Trophoblast cell (in vitro differentiated cells and primary cell): ENCODE results near the gene SRGAP3.

ENCODE experiments used
- DNase-seq, 2 donors: peaks; one replicate each; pipeline ENCODE4 v3.0.0-alpha.2; 2016
- H2AFZ ChIP-seq: 2 replicates; pipeline ENCODE4 v1.6.1; 2013; ENCODE audit warnings: low read length, moderate library complexity, mild to moderate bottlenecking; ENCODE audit not compliant: insufficient read depth, poor library complexity
- H2AK5ac ChIP-seq: 2 replicates; pipeline ENCODE4 v1.6.1; 2013; ENCODE audit warnings: mild to moderate bottlenecking, low read length
- H2BK120ac ChIP-seq: 2 replicates; pipeline ENCODE4 v1.6.1; 2013; ENCODE audit warnings: low read length, mild to moderate bottlenecking, moderate library complexity; ENCODE audit not compliant: insufficient read depth, poor library complexity
- H2BK12ac ChIP-seq: 2 replicates; pipeline ENCODE4 v1.6.1; 2013; ENCODE audit warnings: mild to moderate bottlenecking, low read length, moderate library complexity
- H2BK5ac ChIP-seq: 2 replicates; pipeline ENCODE4 v1.6.1; 2013; ENCODE audit warnings: low read length, low read depth, moderate library complexity, mild to moderate bottlenecking; ENCODE audit not compliant: poor library complexity
- H3K14ac ChIP-seq: 2 replicates; pipeline ENCODE4 v1.6.1; 2013; ENCODE audit warnings: mild to moderate bottlenecking, low read length
- H3K18ac ChIP-seq: 2 replicates; pipeline ENCODE4 v1.6.1; 2013; ENCODE audit warnings: mild to moderate bottlenecking, low read length
- H3K23ac ChIP-seq: 2 replicates; pipeline ENCODE4 v1.6.1; 2013; ENCODE audit warnings: low read length
- H3K27ac ChIP-seq: 2 replicates; pipeline ENCODE4 v1.5.1; 2013; ENCODE audit warnings: low read depth, mild to moderate bottlenecking, inconsistent platforms, low read length, moderate library complexity
- H3K27me3 ChIP-seq: 2 replicates; pipeline ENCODE4 v1.6.1; 2013; ENCODE audit warnings: inconsistent platforms, mild to moderate bottlenecking, low read length, moderate library complexity; ENCODE audit not compliant: insufficient read depth
- H3K36me3 ChIP-seq, 2 experiments: 1 replicate in 1 of 2; 2 replicates in 1 of 2; pipeline ENCODE4 v1.6.1; 2013; ENCODE audit warnings: low read length in 2 of 2, mild to moderate bottlenecking in 2 of 2, moderate library complexity in 1 of 2; ENCODE audit not compliant: insufficient read depth in 2 of 2, control insufficient read depth in 1 of 2
- H3K4ac ChIP-seq: 2 replicates; pipeline ENCODE4 v1.6.1; 2013; ENCODE audit warnings: low read depth, mild to moderate bottlenecking, low read length, moderate library complexity
- H3K4me1 ChIP-seq, 2 experiments: 1 replicate in 1 of 2; 2 replicates in 1 of 2; pipeline ENCODE4 v1.6.1; 2013; ENCODE audit warnings: low read length in 2 of 2, mild to moderate bottlenecking in 2 of 2, moderate library complexity in 1 of 2; ENCODE audit not compliant: insufficient read depth in 2 of 2, control insufficient read depth in 1 of 2
- H3K4me2 ChIP-seq: 2 replicates; pipeline ENCODE4 v1.6.1; 2013; ENCODE audit warnings: inconsistent platforms, mild to moderate bottlenecking, low read length, moderate library complexity
- H3K4me3 ChIP-seq: 2 replicates; pipeline ENCODE4 v1.5.1; 2013; ENCODE audit warnings: mild to moderate bottlenecking, low read depth, low read length, inconsistent platforms
- H3K79me1 ChIP-seq: one replicate; pipeline ENCODE4 v1.6.1; 2013; ENCODE audit warnings: low read length
- H3K79me2 ChIP-seq: 2 replicates; pipeline ENCODE4 v1.6.1; 2013; ENCODE audit warnings: low read length, mild to moderate bottlenecking; ENCODE audit not compliant: control insufficient read depth, insufficient read depth, poor library complexity
- H3K9ac ChIP-seq: 2 replicates; pipeline ENCODE4 v1.6.1; 2013; ENCODE audit warnings: mild to moderate bottlenecking, low read length
- H3K9me3 ChIP-seq: 2 replicates; pipeline ENCODE4 v1.6.1; 2013; ENCODE audit warnings: low read depth, mild to moderate bottlenecking, control low read depth, inconsistent platforms, low read length; ENCODE audit not compliant: insufficient read depth
- H4K12ac ChIP-seq: 2 replicates; pipeline ENCODE4 v1.6.1; 2013; ENCODE audit warnings: low read depth, mild to moderate bottlenecking, low read length, moderate library complexity
- H4K8ac ChIP-seq: 2 replicates; pipeline ENCODE4 v1.6.1; 2013; ENCODE audit warnings: low read depth, mild to moderate bottlenecking, low read length, moderate library complexity
- H4K91ac ChIP-seq: one replicate; pipeline ENCODE4 v1.6.1; 2013; ENCODE audit warnings: low read depth, mild to moderate bottlenecking, low read length, moderate library complexity
- WGBS: extraction: QIAGEN DNeasy Blood & Tissue Kit; methylation state at CpG from one replicate; pipeline ENCODE4 v1.1.7; 2013; ENCODE audit warnings: missing lambda C conversion rate; ENCODE audit not compliant: insufficient read length, insufficient coverage; ENCODE audit errors: extremely low coverage; 5-methylcytosine and 5-hydroxymethylcytosine counted together

The SRGAP3 gene

GRCh38 chr3:9070961-9071360, 178.5 kb downstream of the SRGAP3 start:
- no peak overlapping the region for H2BK5ac ChIP-seq
- no peaks in the 10 kb centered on the region for H3K79me2 ChIP-seq
- H4K12ac ChIP-seq = no peak overlapping the region
- no peaks in the 10 kb centered on the region for H3K4me1 ChIP-seq
- H3K18ac ChIP-seq = no peak overlapping the region
- H3K27ac ChIP-seq = no peak overlapping the region
- no peak overlapping the region for H3K4ac ChIP-seq
- no peaks in the 10 kb centered on the region for H3K36me3 ChIP-seq
- no peak overlapping the region for H2BK12ac ChIP-seq
- no peak overlapping the region for H4K8ac ChIP-seq
- no peaks in the 10 kb centered on the region for H3K27me3 ChIP-seq
- H2BK120ac ChIP-seq = no peak overlapping the region
- no peak overlapping the region for H3K14ac ChIP-seq
- H4K91ac ChIP-seq = no peak overlapping the region
- no peak overlapping the region for H2AFZ ChIP-seq
- H2AK5ac ChIP-seq = no peak overlapping the region
- no peak for DNase-seq
- H3K23ac ChIP-seq = no peak overlapping the region
- H3K9me3 ChIP-seq = no peaks in the 10 kb centered on the region
- H3K79me1 ChIP-seq = no peaks in the 10 kb centered on the region
- H3K4me2 ChIP-seq = no peak overlapping the region
- no peak overlapping the region for H3K4me3 ChIP-seq
- no peak overlapping the region for H3K9ac ChIP-seq
- WGBS = no CpG with 5 or more reads among the region's 2 CpGs

GRCh38 chr3:9069971-9070370, 179.5 kb downstream of the SRGAP3 start:
- no peak overlapping the region for H3K14ac ChIP-seq
- H3K27ac ChIP-seq = no peak overlapping the region
- no peak overlapping the region for H2AK5ac ChIP-seq
- H3K4ac ChIP-seq = no peak overlapping the region
- no peak overlapping the region for H3K9ac ChIP-seq
- H4K8ac ChIP-seq = no peak overlapping the region
- H3K18ac ChIP-seq = no peak overlapping the region
- no peak overlapping the region for H2AFZ ChIP-seq
- H3K9me3 ChIP-seq = no peaks in the 10 kb centered on the region
- no peak overlapping the region for H4K12ac ChIP-seq
- no peak overlapping the region for H2BK12ac ChIP-seq
- no peaks in the 10 kb centered on the region for H3K36me3 ChIP-seq
- no peak overlapping the region for H3K4me3 ChIP-seq
- H3K27me3 ChIP-seq = no peaks in the 10 kb centered on the region
- H3K79me2 ChIP-seq = no peaks in the 10 kb centered on the region
- DNase-seq = no peak
- H3K4me1 ChIP-seq = no peaks in the 10 kb centered on the region
- H4K91ac ChIP-seq = no peak overlapping the region
- no peak overlapping the region for H2BK120ac ChIP-seq
- no peak overlapping the region for H2BK5ac ChIP-seq
- no peaks in the 10 kb centered on the region for H3K79me1 ChIP-seq
- no peak overlapping the region for H3K4me2 ChIP-seq
- no peak overlapping the region for H3K23ac ChIP-seq
- WGBS = no CpG with 5 or more reads among the region's 1 CpG

GRCh38 chr3:9068051-9068450, 181.4 kb downstream of the SRGAP3 start:
- no peak overlapping the region for H3K4me3 ChIP-seq
- no peaks in the 10 kb centered on the region for H3K36me3 ChIP-seq
- no peak overlapping the region for H2BK120ac ChIP-seq
- no peak overlapping the region for H4K8ac ChIP-seq
- H3K9ac ChIP-seq = no peak overlapping the region
- WGBS = no CpG with 5 or more reads among the region's 5 CpGs
- no peak overlapping the region for H4K91ac ChIP-seq
- H3K9me3 ChIP-seq = no peaks in the 10 kb centered on the region
- no peak overlapping the region for H3K23ac ChIP-seq
- H3K4me2 ChIP-seq = no peak overlapping the region
- H3K4me1 ChIP-seq = no peaks in the 10 kb centered on the region
- H3K27ac ChIP-seq = no peak overlapping the region
- no peak overlapping the region for H3K14ac ChIP-seq
- H3K18ac ChIP-seq = no peak overlapping the region
- no peak overlapping the region for H2AK5ac ChIP-seq
- no peak overlapping the region for H2AFZ ChIP-seq
- H2BK5ac ChIP-seq = no peak overlapping the region
- H3K27me3 ChIP-seq = no peaks in the 10 kb centered on the region
- H2BK12ac ChIP-seq = no peak overlapping the region
- no peak overlapping the region for H3K4ac ChIP-seq
- no peak for DNase-seq
- no peak overlapping the region for H4K12ac ChIP-seq
- no peaks in the 10 kb centered on the region for H3K79me2 ChIP-seq
- H3K79me1 ChIP-seq = no peaks in the 10 kb centered on the region

GRCh38 chr3:9067352-9067975, 182.0 kb downstream of the SRGAP3 start:
- WGBS = no CpG with 5 or more reads among the region's 13 CpGs
- no peak overlapping the region for H4K8ac ChIP-seq
- H2AFZ ChIP-seq = no peak overlapping the region
- H3K14ac ChIP-seq = no peak overlapping the region
- no peak overlapping the region for H4K12ac ChIP-seq
- no peak overlapping the region for H3K23ac ChIP-seq
- no peak overlapping the region for H3K4me2 ChIP-seq
- no peak overlapping the region for H3K9ac ChIP-seq
- peak; percentile 50 to 76 for DNase-seq
- no peak overlapping the region for H3K4ac ChIP-seq
- no peak overlapping the region for H4K91ac ChIP-seq
- H2AK5ac ChIP-seq = no peak overlapping the region
- no peaks in the 10 kb centered on the region for H3K4me1 ChIP-seq
- H3K4me3 ChIP-seq = no peak overlapping the region
- no peak overlapping the region for H2BK12ac ChIP-seq
- no peaks in the 10 kb centered on the region for H3K27me3 ChIP-seq
- H2BK120ac ChIP-seq = no peak overlapping the region
- no peak overlapping the region for H3K27ac ChIP-seq
- no peaks in the 10 kb centered on the region for H3K36me3 ChIP-seq
- H3K79me2 ChIP-seq = no peaks in the 10 kb centered on the region
- no peak overlapping the region for H3K18ac ChIP-seq
- no peaks in the 10 kb centered on the region for H3K9me3 ChIP-seq
- H3K79me1 ChIP-seq = no peaks in the 10 kb centered on the region
- no peak overlapping the region for H2BK5ac ChIP-seq
